ENCODE results near the gene MYLK. TPM values are rescaled to one million over a fixed set of nuclear protein-coding genes. Genes with fewer than 3 reads are reported as not detected.

Gene MYLK
- total and polyA plus RNA-seq, 9 of the 15 experiments (the other 6 are each of a cell fraction or from before 2014, with no cell fraction given): 0.11 to 0.53 (median 0.18) TPM; not detected in 2

DNA sequence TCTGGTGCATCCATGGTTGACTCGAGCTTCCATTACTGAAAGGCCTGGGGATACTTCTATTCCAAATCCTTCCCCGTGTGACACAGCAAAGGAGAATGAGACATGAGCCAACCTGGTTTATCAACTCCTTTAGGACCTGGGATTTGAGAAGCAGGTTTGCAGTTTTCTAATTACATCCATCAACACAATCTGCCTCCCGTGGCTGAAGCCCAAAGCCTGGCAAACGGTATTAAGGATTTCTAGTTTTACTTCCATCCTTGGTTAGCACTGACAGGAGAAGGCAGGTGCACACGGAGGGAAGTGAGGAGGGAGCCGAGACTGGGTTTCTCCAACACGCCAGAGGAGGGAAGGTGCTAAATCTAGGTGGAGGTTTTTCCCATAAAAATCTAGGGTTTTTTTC, 79.0 kb downstream of the MYLK start:
- Histone ChIP-seq H4K20me1 (replicated peaks; ENCODE audit: control insufficient read depth, insufficient read depth, low read length) (no peaks in the 10 kb centered on the region), H3K9me3 (replicated peaks; ENCODE audit: control insufficient read depth, insufficient read depth, low read depth, low read length) (no peaks in the 10 kb centered on the region), H3K79me2 (ENCODE audit: control insufficient read depth, insufficient read depth, low read length) (no peaks in the 10 kb centered on the region), H2AFZ (ENCODE audit: low read depth, low read length) (no peak overlapping the region), H3K27me3 (ENCODE audit: control insufficient read depth in 2 of 2, insufficient read depth in 2 of 2, low read length in 2 of 2) (peaks cover 0 to 3% of the 10 kb centered on the region in 2 experiments; a peak in 1 of 5 replicates), H3K4me3 (no peak overlapping the region), H3K9me1 (ENCODE audit: control insufficient read depth, insufficient read depth, low read length) (no peaks in the 10 kb centered on the region), H3K4me2 (ENCODE audit: insufficient read depth, low read length) (no peak overlapping the region), H3K9ac (ENCODE audit: insufficient read depth in 1 of 2, low read depth in 2 of 2, low read length in 2 of 2) (no peak overlapping the region), H3K4me1 (replicated peaks in 1 of 2; ENCODE audit: control insufficient read depth in 2 of 2, insufficient read depth in 2 of 2, low read length in 2 of 2) (no peaks in the 10 kb centered on the region), H3K36me3 (ENCODE audit: control insufficient read depth, insufficient read depth, low read length) (no peaks in the 10 kb centered on the region), H3K27ac (ENCODE audit: extremely low read depth, low read depth, low read length) (no peak overlapping the region)
- DNase-seq (ENCODE audit: extremely low read depth in 1 of 4, low spot score in 3 of 4) (no peak), ATAC-seq (no peak), FAIRE-seq (no peak)
- TF ChIP-seq EGR1 (conservative IDR thresholded peaks at IDR 0.05): no peak
- TF ChIP-seq CUX1 (CRISPR knock-in tag; IDR thresholded peaks at IDR 0.05): no peak
- no peak for TF ChIP-seq GTF2F1 (IDR thresholded peaks at IDR 0.05; ENCODE audit: low read depth, low read length)
- TF ChIP-seq, protein P1, sequence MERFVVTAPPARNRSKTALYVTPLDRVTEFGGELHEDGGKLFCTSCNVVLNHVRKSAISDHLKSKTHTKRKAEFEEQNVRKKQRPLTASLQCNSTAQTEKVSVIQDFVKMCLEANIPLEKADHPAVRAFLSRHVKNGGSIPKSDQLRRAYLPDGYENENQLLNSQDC (CRISPR knock-in tag; IDR thresholded peaks at IDR 0.05): no peak
- TF ChIP-seq MYC (IDR thresholded peaks at IDR 0.05; ENCODE audit: low read depth, low read length): no peak
- TF ChIP-seq MYC (CRISPR knock-in tag; IDR thresholded peaks at IDR 0.05; ENCODE audit: borderline replicate concordance, low read depth): no peak
- TF ChIP-seq SUPT5H (IDR thresholded peaks at IDR 0.05): no peak
- TF ChIP-seq ZNF785 (CRISPR knock-in tag; IDR thresholded peaks at IDR 0.05): no peak
- no peak for TF ChIP-seq BCL6 (CRISPR knock-in tag; IDR thresholded peaks at IDR 0.05)
- TF ChIP-seq SLC30A9 (CRISPR knock-in tag; IDR thresholded peaks at IDR 0.05): no peak
- BruUV-seq (replicated peaks): no TSS peak
- in situ Hi-C loops (cut with MboI) (no loop called here), intact Hi-C loops (cut with micrococcal nuclease) (no loop called here)
- ChIA-PET CTCF (ENCODE audit: low intra/inter-chr PET ratio) (no interaction called here), POLR2A (no interaction called here)
- WGBS (ENCODE audit: insufficient coverage, low coverage, missing lambda C conversion rate): 1% methylated on average over 7 of the region's 7 CpGs

Measured in K562 (cell line).